Measurements from ENCODE around the gene RHNO1.
"Not testable (repeated sequence)": the region's sequence is repeated elsewhere in the genome, so short reads cannot be mapped to it uniquely, and the experiment has no call there.

The RHNO1 gene

GRCh38 chr12:2858944-2859421 is 18.0 kb upstream of the RHNO1 start:
- no peak for DNase-seq

DNA sequence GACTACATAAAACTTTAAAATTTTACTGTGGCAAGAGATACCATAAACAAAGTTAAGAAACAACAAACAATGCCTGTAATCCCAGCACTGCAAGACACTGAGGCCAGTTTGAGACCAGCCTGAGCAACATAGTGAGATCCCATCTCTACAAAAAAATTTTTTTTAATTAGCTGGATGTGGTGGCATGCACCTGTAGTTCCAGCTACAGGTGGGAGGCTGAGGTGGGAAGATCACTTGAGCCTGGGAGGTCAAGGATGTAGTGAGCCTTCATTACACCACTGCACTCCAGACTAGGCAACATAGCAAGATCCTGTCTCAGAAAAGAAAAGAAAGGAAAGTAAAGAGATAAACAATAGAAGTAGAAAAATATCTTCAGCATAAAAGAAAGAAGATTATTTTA is 16.9 kb upstream of the RHNO1 start:
- DNase-seq = no peak

- no peak for DNase-seq
Observed at GRCh38 chr12:2862876-2863275, 14.1 kb upstream of the RHNO1 start.

DNA sequence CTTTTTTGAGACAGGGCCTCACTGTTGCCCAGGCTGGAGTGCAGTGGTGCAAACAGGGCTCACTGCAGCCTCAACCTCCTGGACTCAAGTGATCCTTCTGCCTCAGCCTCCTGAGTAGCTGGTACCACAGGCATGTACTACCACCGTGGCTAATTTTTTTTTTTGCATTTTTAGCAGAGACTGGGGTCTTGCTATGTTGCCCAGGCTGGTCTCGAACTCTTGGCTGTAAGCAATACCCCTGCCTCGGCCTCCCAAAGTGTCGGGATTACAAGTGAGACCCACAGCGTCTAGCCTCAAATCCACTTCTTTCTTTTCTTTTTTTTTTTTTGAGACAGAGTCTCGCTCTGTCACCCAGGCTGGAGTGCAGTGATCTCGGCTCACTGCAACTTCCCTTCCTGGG is 13.6 kb upstream of the RHNO1 start:
- not testable (repeated sequence) for DNase-seq

- DNase-seq = no peak
Observed at GRCh38 chr12:2864198-2864597, 12.8 kb upstream of the RHNO1 start.

DNA sequence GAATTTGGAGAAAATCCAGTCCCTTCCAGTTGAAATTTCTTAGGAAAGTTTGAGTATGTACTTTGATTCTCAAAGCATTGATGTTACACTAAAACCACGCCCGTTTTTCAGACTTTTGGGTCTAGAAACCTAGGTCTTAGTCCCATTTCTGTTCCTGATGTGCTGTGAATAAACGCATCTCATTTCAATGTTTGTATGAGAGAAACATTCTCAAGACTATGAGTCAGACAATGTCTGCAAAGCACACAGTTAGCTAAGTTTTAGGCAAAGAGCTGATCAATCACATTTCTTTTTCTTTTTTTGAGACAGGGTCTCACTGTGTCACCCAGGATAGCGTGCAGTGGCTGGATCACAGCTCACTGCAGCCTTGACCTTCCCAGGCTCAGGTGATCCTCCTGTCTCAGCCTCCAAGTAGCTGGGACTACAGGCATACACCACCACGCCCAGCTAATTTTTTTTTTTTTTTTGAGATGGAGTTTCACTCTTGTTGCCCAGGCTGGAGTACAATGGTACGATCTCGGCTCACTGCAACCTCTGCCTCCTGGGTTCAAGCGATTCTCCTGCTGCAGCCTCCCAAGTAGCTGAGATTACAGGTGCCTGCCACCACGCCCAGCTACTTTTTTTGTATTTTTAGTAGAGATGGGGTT is 7.9 kb upstream of the RHNO1 start:
- not testable (repeated sequence) for DNase-seq

DNA sequence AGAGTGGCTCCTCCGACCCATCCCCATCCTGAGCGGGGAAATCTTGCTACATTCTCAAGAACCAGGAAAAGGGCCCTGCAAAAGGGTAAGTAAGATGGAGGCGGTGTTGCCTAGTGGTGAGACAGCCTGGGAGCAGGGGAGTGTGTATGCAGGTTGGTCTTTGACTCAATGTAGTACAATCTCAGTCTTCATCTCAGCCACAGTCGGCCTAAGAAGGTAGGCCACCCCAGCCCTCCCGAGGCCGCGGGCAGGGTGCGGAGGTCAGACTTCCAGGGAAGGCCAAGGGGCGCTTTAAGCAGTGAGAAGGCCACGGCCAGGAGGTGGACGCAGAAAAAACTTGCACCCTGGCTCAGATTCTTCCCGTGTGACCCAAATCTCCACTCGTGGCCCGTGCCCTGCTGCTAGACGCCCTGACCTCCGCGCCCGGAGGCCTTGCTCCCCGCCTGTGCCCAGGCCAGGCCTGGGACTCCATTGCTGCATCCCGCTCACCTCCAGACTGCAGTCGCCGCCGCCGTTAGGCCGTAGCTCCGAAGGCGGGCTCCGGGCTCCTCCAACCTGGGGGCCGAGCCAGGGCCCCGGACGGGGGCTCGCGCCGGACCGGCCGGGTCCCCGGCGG is 484 bp upstream of the RHNO1 start:
- DNase-seq = peak in 1 of 2 donors; percentile 11

DNA sequence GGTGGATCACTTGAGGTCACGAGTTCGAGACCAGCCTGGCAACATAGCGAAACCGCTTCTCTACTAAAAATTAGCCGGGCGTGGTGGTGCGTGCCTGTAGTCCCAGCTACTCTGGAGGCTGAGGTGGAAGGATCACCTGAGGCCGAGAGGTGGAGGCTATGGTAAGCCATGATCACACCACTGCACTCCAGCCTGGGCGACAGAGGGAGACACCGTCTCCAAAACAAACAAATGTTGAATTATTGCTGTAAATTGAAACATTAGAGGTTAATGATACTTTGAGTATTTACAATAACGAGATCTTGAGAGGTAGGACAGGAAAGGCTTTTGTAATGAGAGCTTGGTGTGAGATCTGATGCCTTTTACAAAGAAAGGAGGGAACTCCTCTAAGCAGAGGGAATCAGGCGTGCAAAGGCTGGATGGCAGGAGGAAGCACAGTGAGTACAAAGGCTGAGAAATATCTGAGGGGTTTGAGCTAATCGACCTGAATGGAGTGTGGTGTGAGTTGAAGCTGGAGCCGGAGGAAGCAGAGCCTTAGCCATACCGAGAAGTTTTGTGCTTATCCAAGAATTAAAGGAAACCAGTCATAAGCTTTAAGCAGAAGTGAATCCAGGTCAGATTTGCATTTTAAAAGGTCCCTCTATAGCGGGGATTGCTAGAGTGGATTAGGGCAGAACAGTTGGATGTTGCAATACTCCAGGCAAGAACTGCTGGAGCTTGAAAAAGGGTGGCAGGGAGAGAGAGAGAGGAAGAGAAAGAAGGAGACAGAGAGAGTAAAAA is 1.1 kb downstream of the RHNO1 start:
- peak; percentile 77 to 90 for DNase-seq

- peak in 1 of 2 donors; percentile 12 for DNase-seq
Observed at GRCh38 chr12:2879853-2880252, 2.8 kb downstream of the RHNO1 start.

DNA sequence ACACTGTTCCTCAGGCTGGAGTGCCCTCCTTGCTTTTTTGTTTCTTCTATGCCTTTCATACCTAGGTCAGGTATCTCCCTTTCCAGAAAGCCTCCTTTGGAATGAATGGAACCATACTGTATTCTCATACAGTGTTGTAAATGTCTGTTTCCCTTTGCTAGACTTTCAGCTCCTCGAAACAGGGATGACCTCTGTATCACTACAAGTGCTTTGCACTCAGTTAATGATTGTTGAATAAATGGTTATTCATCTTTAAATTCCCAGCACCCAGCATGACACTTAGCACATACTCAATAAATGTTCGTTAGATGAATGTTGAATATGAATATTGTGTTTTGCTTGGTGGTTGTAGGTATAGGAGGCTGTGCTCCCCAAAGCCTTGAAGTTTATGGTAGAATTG is 7.8 kb downstream of the RHNO1 start:
- DNase-seq = no peak

DNA sequence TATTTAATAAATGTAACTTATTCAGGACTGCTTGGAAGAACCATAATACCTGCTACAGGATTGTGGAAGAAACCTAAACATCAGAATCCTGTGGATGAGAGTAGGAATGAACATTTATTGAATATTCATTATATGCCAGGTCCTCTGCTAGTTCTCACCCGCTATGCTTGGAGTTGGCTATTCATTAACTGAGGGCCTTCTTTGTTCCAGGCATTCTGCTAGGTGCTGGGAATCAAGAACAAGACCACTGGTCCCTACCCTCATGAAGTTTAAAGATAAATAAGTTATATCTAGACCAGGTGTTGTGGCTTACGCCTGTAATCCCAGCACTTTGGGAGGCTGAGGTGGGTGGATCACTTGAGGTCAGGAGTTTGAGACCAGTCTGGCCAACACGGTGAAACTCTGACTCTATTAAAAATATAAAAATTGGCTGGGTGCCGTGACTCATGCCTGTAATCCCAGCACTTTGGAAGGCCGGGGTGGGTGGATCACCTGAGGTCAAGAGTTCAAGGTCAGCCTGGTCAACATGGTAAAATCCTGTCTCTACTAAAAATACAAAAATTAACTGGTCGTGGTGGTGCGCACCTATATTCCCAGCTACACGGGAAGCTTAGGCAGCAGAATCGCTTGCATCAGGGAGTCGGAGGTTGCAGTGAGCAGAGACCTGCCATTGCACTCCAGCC is 9.9 kb downstream of the RHNO1 start:
- no peak for DNase-seq

DNA sequence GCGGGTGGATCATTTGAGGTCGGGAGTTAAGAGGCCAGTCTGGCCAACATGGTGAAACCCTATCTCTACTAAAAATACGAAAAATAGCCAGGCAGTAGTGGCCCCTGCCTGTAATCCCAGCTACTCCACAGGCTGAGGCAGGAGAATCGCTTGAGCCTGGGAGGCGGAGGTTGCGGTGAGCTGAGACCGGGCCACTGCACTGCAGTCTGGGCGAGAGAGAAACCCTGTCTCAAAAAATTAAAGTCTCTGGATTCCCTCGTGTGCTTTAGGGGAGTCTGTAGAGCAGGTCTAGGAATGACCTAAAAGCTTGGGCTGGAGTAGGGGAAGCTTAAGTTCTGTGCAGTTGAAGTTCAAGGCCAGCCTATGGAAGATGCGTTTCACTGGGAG is 13.0 kb downstream of the RHNO1 start:
- no peak for DNase-seq

DNA sequence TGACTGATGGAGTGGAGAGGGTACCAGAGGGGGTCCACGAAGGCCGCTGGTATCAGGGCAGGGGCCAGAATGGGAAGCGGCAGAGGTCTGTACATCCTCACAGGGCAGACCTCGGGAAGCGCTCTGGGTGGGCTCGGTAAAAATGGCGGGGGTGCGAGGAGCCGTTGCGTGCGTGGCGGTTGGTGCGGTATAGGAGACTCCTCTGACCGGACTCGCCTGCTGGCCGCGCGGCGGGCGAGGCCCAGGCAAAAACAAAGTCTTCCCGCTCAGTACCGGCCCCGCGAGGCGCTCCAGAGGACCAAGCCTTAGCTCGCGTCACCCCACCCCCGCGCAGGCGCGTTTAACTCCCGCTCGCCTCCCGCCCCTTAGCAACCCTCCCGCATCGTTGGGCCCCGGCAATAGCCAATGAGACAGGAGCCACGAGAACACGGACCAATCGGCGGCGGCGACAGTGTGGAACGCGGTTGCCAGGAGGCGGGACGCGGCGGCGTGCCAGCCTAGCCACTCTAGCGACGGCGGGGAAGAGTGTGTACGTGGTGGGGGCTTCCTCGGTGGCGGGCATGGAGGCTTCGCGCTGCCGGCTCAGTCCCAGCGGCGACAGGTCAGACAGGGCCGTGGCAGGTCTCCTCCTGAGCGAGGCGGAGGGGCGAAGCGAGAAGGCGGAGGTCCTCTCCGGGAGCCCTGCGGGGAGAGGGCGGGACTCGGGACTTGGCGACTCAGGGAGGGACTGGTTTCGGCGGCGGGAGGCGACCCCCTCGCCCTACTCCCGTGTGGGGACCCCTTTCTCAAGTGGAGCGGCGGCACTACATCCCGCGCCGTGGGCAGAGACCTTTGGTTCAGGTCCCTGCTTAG is 13.6 kb downstream of the RHNO1 start, which contains the start of gene TULP3:
TSS of gene TULP3 (plus strand) at position 504 of the 852 bp plus-strand sequence. CDS start at position 561, 57 bp downstream.
- peak; percentile 97 for DNase-seq

- DNase-seq = peak; percentile 2 to 10
Observed at GRCh38 chr12:2891240-2892053, 14.4 kb downstream of the RHNO1 start.

GRCh38 chr12:2892246-2892645 is 15.2 kb downstream of the RHNO1 start:
- DNase-seq = no peak

- DNase-seq = no peak
Observed at GRCh38 chr12:2893007-2893406, 16.0 kb downstream of the RHNO1 start.

DNA sequence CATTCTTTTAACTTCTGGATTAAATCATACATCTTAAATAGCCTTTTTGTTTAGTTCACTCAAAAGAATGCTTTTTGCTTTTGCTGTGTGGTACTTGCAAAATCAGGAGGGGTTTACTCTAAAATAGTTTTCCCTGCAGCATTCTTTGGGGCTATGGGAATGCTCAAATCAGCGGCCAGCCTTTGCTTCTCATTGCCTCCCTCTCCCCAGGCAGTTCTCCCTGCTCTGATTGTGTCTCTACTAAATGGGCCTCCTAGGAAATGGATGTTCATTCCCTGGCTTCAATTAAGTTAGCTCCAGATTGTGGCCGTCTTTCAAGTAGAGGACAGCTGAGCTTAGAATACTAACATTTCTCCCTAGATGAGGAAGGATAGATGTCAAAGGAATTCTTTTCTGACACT is 18.0 kb downstream of the RHNO1 start:
- DNase-seq = no peak

DNA sequence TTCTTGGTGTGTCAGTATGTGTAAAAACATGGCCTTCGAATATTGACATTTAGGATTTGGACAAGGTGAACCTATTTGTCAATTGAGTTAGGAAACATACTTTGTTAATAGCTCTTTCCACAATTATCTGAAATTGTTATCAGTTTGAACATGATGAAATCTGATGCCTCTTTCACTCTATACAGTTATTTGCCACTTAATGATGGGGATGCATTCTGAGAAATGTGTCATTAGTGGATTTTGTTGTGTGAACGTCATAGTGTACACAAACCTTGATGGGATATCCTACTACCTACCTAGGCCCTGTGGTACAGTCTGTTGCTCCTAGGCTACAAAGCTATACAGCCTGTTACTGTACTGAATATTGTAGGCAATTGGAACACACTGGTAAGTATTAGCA is 18.5 kb downstream of the RHNO1 start:
- DNase-seq = no peak

DNA sequence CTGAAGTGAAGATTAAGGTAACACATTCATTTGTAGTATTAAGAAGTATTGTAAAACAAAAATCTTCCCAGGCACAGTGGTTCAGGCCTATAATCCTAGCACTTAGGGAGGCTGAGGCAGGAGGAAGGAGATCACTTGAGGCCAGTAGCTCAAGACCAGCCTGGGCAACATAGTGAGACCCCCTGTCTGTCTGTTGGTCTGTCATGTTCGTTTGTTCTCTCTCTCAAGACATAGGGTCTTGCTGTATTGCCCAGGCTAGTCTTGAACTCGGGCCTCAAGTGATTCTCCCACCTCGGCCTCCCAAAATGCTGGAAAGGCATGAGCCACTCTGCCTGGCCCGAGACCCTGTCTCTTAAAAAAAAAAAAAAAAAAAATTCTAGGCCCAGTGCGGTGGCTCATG is 20.4 kb downstream of the RHNO1 start:
- DNase-seq = no peak

GRCh38 chr12:2900642-2901041 is 23.6 kb downstream of the RHNO1 start:
- no peak for DNase-seq

DNA sequence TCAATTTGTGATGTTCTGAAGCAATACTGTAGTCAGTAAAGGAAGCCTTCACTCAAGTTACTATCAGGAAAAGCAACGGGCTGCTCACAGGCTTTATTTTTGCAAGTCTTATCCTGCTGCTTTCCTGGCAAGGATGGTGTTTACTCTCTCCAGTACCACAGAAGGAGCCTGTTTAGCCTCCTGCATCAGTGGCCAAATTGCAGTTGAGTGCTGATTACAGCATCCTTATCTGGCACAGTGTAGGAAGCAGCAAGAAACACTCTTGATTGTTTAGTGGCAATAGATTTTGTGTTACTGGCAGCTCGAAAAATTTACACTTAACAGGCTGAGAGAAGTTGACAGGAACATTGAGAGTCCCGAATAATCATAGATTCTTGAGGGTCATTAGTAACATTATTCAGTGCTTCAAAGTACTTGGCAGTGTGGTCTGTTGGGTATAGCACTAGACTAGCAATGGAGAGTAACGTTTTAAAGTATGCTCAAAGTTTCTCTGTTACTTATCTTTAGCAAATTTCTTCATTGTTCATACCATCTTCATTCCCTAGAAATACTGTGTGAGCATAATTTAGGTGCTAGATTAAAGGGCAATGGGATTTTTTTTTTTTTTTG is 25.4 kb downstream of the RHNO1 start:
- no peak for DNase-seq
